Stimulated activated effector memory CD8-positive, alpha-beta T cell treated with anti-CD3 and anti-CD28 coated beads, Interleukin-12 subunit alpha, Interleukin-12 subunit beta, amount 100 ng/mL, for 72 hours (primary cell): ENCODE measurements around the gene HDAC1.
"Not testable (repeated sequence)": the region's sequence is repeated elsewhere in the genome, so short reads cannot be mapped to it uniquely, and the experiment has no call there.

Source experiments
- ATAC-seq: fragments of 150-1000 bp; cut with Tn5 transposase; 2 replicates; pipeline ENCODE4 v1.10.0; 2021
- DNase-seq, 2 donors: peaks; one replicate each; pipeline ENCODE4 v3.0.0; 2021 to 2022; ENCODE audit warnings: low spot score in 2 of 2
- H3K27ac Mint-ChIP-seq: one replicate; pipeline ENCODE4 v1.8.0; 2022; ENCODE audit warnings: mild to moderate bottlenecking, mixed read lengths
- H3K36me3 Mint-ChIP-seq: one replicate; pipeline ENCODE4 v1.8.0; 2022; ENCODE audit warnings: mild to moderate bottlenecking, mixed read lengths
- H3K4me1 Mint-ChIP-seq: one replicate; pipeline ENCODE4 v1.8.0; 2022; ENCODE audit warnings: mixed read lengths
- H3K4me3 Mint-ChIP-seq: one replicate; pipeline ENCODE4 v1.8.0; 2022; ENCODE audit warnings: mild to moderate bottlenecking, mixed read lengths
- H3K9me3 Mint-ChIP-seq: one replicate; pipeline ENCODE4 v1.8.0; 2022; ENCODE audit warnings: mixed read lengths

Gene HDAC1

GRCh38 chr1:32291708-32292538 lies at the start of gene HDAC1:
Gene HDAC1, plus strand, starts transcription at chr1:32292083. Its CDS starts 87 bp downstream, at chr1:32292170.
- no peaks in the 10 kb centered on the region for H3K9me3 Mint-ChIP-seq
- peak within 1 kb of the TSS; percentile 97 for H3K4me3 Mint-ChIP-seq
- H3K27ac Mint-ChIP-seq: peak within 1 kb of the TSS; percentile 95
- DNase-seq (peak; percentile 90 to 97), ATAC-seq (peak; percentile 100)
- peaks cover 42% of the 10 kb centered on the region for H3K4me1 Mint-ChIP-seq
- H3K36me3 Mint-ChIP-seq: peaks cover 68% of the 10 kb centered on the region

GRCh38 chr1:32242341-32242851 lies 49.5 kb upstream of the HDAC1 start:
- no peak for ATAC-seq
- Mint-ChIP-seq H3K4me1 (peaks cover 20% of the 10 kb centered on the region), H3K4me3 (no peak overlapping the region)

DNA sequence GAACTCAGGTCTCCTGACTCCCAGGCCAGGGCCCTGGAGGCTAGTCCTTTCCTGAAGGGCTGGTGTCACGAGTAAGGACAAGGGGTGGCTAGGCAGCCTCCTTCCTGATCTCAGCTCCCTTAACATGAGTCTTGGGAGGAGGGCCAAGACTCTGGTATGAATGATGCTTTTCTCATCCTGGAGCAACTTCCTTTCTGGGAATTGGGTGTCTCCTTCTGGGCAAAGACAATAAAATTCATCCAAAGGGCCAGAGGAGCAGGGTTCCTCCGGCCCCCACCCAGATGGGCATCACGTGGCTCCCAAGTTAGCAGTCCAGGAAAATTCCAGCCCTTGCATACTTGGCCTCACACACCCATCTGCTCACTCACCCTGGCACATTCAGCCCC lies 45.0 kb upstream of the HDAC1 start, which contains the start of gene FAM167B:
FAM167B (plus strand) TSS at position 335 of the 386 bp plus-strand sequence. CDS start 200 bp downstream, outside the sequence.
- H3K27ac Mint-ChIP-seq: peak within 1 kb of the TSS; percentile 96
- ATAC-seq: no peak
- DNase-seq: no peak
- peaks cover 57% of the 10 kb centered on the region for H3K4me1 Mint-ChIP-seq
- peaks cover 23% of the 10 kb centered on the region for H3K36me3 Mint-ChIP-seq
- H3K9me3 Mint-ChIP-seq: no peaks in the 10 kb centered on the region
- peak within 1 kb of the TSS; percentile 95 for H3K4me3 Mint-ChIP-seq

More at GRCh38 chr1:32242341-32242851, 49.5 kb upstream of the HDAC1 start:
- H3K36me3 Mint-ChIP-seq: no peaks in the 10 kb centered on the region
- no peak for DNase-seq
- H3K9me3 Mint-ChIP-seq: no peaks in the 10 kb centered on the region
- peak overlapping the region; percentile 21 for H3K27ac Mint-ChIP-seq

GRCh38 chr1:32247452-32247851 lies 44.4 kb upstream of the HDAC1 start:
- Mint-ChIP-seq H3K4me3 (peak overlapping the region; percentile 95), H3K36me3 (peaks cover 28% of the 10 kb centered on the region), H3K27ac (peak overlapping the region; percentile 96), H3K9me3 (no peaks in the 10 kb centered on the region), H3K4me1 (peaks cover 57% of the 10 kb centered on the region)
- ATAC-seq (no peak), DNase-seq (no peak)

- peaks cover 36% of the 10 kb centered on the region for H3K36me3 Mint-ChIP-seq
- H3K4me3 Mint-ChIP-seq: peak overlapping the region; percentile 95
- no peaks in the 10 kb centered on the region for H3K9me3 Mint-ChIP-seq
- peak overlapping the region; percentile 96 for H3K27ac Mint-ChIP-seq
- DNase-seq (peak; percentile 85 to 92), ATAC-seq (peak; percentile 60)
- H3K4me1 Mint-ChIP-seq: peaks cover 60% of the 10 kb centered on the region
Measured at GRCh38 chr1:32247983-32248889, 43.6 kb upstream of the HDAC1 start.

DNA sequence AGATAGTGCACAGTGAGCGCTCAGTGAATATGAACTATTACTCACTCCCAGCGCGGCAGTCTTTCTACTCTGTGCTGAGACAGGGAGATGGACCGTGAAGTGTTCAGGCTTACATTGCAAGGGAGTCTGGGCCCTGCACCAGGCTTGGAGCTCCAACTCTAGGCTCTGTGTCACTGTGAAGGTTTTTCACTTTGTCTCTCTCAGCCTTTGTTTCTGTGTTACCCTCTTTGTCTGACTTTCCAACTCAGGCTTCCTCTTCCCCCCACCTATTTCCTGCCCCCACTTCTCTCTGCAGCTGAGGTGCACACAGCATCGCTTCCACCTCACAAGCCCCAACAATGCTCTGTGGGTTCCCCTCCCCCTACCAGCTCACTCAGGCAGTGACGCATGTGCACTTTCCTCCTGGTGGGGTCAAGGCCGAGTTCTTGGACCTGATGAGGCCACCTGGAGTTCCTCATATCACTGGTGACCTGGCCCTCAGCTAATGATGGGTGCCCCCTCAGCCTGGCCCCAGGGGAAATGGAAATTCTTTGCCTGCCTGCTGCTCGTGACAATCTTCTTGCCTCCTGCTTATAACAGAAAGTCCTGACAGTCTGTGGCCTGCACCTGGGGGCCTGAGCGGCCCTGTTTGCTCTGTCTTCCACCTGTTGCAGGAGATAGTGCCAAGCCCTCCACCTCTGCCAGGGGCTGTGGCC lies 41.9 kb upstream of the HDAC1 start:
- ATAC-seq (peak; percentile 76), DNase-seq (peak; percentile 53 to 87)
- H3K4me1 Mint-ChIP-seq: peaks cover 68% of the 10 kb centered on the region
- peak overlapping the region; percentile 94 for H3K27ac Mint-ChIP-seq
- peak overlapping the region; percentile 95 for H3K4me3 Mint-ChIP-seq
- peaks cover 44% of the 10 kb centered on the region for H3K36me3 Mint-ChIP-seq
- no peaks in the 10 kb centered on the region for H3K9me3 Mint-ChIP-seq

GRCh38 chr1:32250893-32251716 lies 40.8 kb upstream of the HDAC1 start, which contains the start of gene LCK:
Gene LCK, plus strand, starts transcription at chr1:32251265. Its CDS starts 23,065 bp downstream, at chr1:32274330.
- ATAC-seq (peak; percentile 63), DNase-seq (peak in 1 of 2 donors; percentile 88)
- peaks cover 44% of the 10 kb centered on the region for H3K36me3 Mint-ChIP-seq
- peak within 1 kb of the TSS; percentile 95 for H3K4me3 Mint-ChIP-seq
- H3K9me3 Mint-ChIP-seq: no peaks in the 10 kb centered on the region
- H3K27ac Mint-ChIP-seq: peak within 1 kb of the TSS; percentile 94
- peaks cover 74% of the 10 kb centered on the region for H3K4me1 Mint-ChIP-seq

DNA sequence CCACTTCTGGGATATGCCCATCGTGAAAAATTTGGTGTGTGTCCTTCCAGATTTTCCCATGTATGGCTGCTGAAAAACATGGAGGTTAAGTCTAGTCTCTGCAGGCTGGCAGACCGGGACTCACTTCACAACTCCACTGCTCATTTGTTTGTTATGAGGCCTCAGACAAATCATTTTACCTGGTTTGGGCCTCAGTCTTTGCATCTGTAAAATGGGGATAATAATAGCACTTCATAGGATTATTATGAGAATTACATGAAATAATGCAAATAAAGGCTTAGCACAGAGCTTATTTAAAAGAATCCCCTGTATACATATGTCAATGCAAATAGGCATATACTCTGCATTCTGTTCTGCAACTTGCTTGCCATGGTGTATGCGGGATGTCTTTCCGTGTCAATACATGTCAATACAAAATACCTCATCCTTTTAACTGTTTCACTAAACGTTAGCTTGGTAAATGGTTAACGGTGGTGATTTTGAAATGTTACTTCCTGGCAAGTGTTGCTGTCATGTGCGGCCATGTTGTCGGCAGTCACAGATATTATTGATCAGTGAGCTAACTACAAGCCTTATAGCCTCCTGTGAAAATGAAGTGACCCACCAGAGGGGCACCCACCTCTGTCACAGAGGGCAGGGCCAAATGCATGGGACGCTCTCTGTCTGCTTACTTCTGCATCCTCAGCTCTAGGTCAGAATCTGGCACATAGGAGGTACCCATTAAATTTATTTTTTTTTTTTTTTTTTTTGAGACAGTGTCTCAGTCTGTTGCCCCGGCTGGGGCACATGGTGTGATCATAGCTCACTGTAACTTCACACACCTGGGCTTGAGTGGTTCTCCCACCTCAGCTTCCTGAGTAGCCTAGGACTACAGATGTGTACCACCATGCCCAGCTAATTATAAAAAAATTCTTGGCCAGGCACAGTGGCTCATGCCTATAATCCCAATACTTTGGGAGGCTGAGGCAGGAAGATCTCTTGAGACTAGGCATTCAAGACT lies 36.5 kb upstream of the HDAC1 start:
- ATAC-seq (peak; percentile 2), DNase-seq (peak in 1 of 2 donors; percentile 63)
- Mint-ChIP-seq H3K9me3 (no peaks in the 10 kb centered on the region), H3K4me1 (peaks cover 61% of the 10 kb centered on the region), H3K27ac (peak overlapping the region; percentile 94), H3K36me3 (peaks cover 78% of the 10 kb centered on the region), H3K4me3 (peak overlapping the region; percentile 95)

DNA sequence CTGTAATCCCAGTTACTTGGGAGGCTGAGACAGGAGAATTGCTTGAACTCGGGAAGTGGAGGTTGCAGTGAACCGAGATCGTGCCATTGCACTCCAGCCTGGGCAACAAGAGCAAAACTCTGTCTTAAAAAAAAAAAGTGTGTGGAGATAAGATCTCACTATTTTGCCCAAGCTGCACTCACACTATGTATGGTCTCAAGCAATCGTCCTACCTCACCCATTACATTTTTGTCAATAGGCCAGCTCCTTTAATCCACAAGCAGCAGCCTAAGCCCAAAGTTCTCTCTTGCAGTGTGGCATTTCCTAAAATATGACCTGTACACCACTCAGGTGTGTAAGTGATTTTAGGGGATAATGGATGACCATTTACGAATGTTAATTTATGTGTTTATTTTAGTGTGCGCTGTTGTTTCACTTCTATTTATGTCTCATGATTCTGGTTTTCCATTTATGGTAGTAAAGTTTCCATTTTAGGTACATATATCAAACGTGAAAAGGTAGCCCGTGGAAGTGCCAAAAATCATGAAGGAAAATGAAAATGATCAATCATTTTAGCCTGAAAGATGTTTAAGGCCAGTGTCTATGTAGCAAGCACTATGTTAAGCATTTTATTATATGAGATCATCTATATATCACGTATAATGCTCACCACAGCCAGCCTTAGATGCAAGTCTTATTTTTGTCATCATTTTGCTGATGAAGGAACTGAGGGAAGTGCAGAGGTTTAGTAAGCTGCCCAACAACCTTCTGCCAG lies 35.2 kb upstream of the HDAC1 start:
- H3K4me3 Mint-ChIP-seq: peak overlapping the region; percentile 95
- peak overlapping the region; percentile 94 for H3K27ac Mint-ChIP-seq
- peaks cover 53% of the 10 kb centered on the region for H3K4me1 Mint-ChIP-seq
- no peak for DNase-seq
- H3K36me3 Mint-ChIP-seq: peaks cover 78% of the 10 kb centered on the region
- H3K9me3 Mint-ChIP-seq: no peaks in the 10 kb centered on the region
- ATAC-seq: peak; percentile 57

GRCh38 chr1:32257227-32257508 lies 34.7 kb upstream of the HDAC1 start:
- H3K4me3 Mint-ChIP-seq: peak overlapping the region; percentile 95
- H3K36me3 Mint-ChIP-seq: peaks cover 78% of the 10 kb centered on the region
- ATAC-seq (no peak), DNase-seq (no peak)
- peaks cover 48% of the 10 kb centered on the region for H3K4me1 Mint-ChIP-seq
- H3K27ac Mint-ChIP-seq: peak overlapping the region; percentile 94
- no peaks in the 10 kb centered on the region for H3K9me3 Mint-ChIP-seq

GRCh38 chr1:32263236-32263593 lies 28.7 kb upstream of the HDAC1 start:
- H3K4me3 Mint-ChIP-seq: peak overlapping the region; percentile 36
- not testable (repeated sequence) for H3K9me3 Mint-ChIP-seq, DNase-seq, ATAC-seq
- H3K4me1 Mint-ChIP-seq: peaks cover 41% of the 10 kb centered on the region
- peaks cover 94% of the 10 kb centered on the region for H3K36me3 Mint-ChIP-seq
- peak overlapping the region; percentile 95 for H3K27ac Mint-ChIP-seq

DNA sequence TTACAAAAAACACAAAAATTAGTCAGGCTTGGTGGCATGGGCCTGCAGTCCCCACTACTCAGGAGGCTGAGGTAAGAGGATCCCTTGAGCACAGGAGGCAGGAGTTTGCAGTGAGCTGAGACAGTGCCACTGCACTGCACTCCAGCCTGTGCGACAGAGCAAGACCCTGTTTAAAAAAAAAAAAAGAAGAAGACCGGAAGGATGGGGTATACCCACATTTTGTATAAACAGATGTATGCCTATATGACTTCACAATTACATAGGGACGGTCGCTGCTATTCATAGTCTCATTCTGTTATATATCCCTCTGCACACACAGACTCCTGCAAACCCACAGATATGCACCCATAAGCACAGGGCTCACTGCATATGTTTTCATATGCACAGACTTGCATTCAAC lies 28.1 kb upstream of the HDAC1 start:
- Mint-ChIP-seq H3K4me3 (peak overlapping the region; percentile 36), H3K36me3 (peaks cover 92% of the 10 kb centered on the region), H3K4me1 (peaks cover 41% of the 10 kb centered on the region), H3K9me3 (no peaks in the 10 kb centered on the region), H3K27ac (peak overlapping the region; percentile 95)
- DNase-seq: peak in 1 of 2 donors; percentile 62
- ATAC-seq: peak; percentile 87
